ENCODE data around the gene RBM17. TPM values are rescaled to one million over a fixed set of nuclear protein-coding genes. Genes with fewer than 3 reads are reported as not detected.

Gene RBM17
- total RNA-seq, 4 donors from 2014 or later = 42.3 to 134 (median 87.6) TPM

GRCh38 chr10:6045878-6046772, 42.7 kb upstream of the RBM17 start:
- no peak for TF ChIP-seq CTCF (IDR thresholded peaks at IDR 0.05; ENCODE audit: low read depth)

GRCh38 chr10:6046773-6047611, 41.8 kb upstream of the RBM17 start:
- TF ChIP-seq CTCF (IDR thresholded peaks at IDR 0.05; ENCODE audit: low read depth) = no peak

GRCh38 chr10:6047847-6048246, 41.0 kb upstream of the RBM17 start:
- no peak for TF ChIP-seq CTCF (IDR thresholded peaks at IDR 0.05; ENCODE audit: low read depth)

DNA sequence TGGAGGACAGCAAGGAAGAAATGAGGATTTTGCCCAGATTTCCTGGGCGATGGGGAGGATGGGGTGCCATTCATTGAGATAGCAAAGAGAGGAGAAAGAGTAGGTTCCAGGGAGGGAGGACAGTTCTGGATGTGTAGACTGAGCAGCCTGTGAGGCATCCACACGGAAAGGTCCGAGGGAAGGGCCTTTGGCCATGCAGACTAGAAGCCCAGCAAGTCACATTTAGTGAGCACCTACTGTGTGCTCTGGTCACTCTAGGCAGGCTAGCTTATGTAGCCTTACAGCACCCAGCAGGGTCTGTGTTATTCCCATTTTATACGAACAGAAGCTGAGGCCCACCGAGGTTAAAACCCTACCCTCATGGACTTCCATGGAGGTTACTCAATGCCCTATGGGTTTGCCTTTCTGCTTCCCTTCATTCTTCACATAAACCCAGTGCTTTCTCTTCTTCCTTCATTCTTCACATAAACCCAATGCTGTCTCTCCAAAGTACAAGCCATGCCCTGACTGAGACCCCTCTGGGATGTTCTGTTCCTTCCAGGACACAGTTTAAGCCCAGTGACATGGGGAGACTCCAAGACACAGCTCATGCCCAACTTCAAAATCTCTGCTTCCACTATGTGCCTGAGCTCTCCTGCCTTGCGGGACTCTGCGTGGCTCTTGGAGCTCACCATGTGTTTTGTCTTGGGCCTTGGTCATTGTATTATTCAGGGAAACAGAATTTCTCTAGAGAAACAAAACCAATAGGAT, 40.4 kb upstream of the RBM17 start:
- TF ChIP-seq CTCF (IDR thresholded peaks at IDR 0.05; ENCODE audit: low read depth) = no peak

- TF ChIP-seq CTCF (IDR thresholded peaks at IDR 0.05; ENCODE audit: low read depth) = no peak
Measured at GRCh38 chr10:6049031-6049400, 39.8 kb upstream of the RBM17 start.

DNA sequence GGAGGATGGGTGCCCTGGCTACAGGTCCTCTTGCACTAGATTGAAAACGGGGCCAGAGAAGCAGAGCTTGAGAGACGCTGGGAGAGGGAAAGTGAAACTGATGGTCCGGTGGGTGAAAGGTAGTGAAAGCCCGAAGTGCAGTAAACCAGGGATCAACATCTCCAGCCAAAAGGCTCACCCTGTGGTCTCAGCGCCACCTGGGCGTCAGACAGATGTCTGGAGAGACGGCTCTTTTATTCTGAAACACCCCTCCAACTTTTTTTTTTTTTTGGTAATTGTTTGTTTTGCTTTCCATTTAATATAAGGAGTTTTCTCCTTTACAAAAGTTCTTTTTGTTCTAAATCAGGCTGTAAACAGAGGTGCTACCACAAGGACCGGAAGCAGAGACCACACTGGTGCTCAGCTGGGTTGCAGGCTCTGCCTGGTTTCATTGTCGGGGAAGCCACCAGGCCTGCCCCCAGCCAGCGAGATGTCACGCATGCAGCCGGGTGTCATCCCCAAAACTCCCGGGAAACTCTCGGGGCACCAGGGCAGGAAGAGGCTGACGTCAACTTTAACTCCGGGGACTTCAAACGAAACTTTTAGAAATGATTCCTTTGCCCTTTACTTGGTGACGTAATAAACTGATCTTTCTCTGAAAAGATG, 37.9 kb upstream of the RBM17 start:
- no peak for TF ChIP-seq CTCF (IDR thresholded peaks at IDR 0.05; ENCODE audit: low read depth)

Data from subcutaneous adipose tissue (tissue), 4 donors.